ENCODE results near the gene F13A1.

Gene F13A1

GRCh38 chr6:6244624-6245023 is 75.8 kb downstream of the F13A1 start:
- in situ Hi-C loops (cut with HindIII; ENCODE audit: low sequenced_read_pairs) = no loop called here

DNA sequence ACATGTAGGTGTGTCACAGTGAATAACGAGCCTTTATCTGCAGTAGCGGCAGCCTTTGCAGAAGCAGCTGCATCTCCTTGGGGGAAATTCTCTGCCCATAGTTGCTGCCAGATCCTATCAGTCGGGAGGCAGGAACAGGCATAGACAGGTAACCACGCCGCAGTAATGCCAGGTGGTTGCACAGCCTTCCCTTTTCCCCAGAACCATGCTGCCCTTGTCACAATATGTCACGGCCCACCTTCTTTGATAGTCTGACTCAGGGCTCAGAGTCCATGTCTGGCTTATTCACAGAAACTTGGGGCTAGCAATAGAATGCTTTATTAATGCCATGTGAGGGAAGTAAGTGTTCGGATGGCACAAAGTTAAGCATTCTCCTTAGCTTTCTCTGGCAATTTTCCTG is 76.6 kb downstream of the F13A1 start:
- in situ Hi-C loops (cut with HindIII; ENCODE audit: low sequenced_read_pairs) = no loop called here

GRCh38 chr6:6239598-6240581 is 80.6 kb downstream of the F13A1 start:
- in situ Hi-C loops (cut with HindIII; ENCODE audit: low sequenced_read_pairs) = no loop called here

- in situ Hi-C loops (cut with HindIII; ENCODE audit: low sequenced_read_pairs) = no loop called here
Measured at GRCh38 chr6:6236730-6237469, 83.6 kb downstream of the F13A1 start.

DNA sequence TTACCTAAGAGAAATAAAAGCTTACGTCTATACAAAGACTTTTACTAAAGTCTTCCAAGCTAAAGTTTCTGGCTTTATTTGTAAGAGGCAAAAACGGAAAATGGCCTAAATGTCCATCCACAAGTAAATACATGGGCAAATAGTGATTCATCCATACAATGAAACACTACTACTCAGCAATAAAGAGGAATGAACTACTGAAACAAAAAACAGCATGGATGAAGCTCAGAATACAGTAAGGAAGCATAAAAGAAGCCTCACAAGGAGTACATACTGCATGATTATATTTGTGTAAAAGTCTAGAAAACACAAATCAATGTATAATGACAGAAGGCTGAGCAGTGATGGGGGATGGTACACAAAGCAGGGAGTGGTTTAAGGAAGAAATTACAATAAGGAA is 84.7 kb downstream of the F13A1 start:
- in situ Hi-C loops (cut with HindIII; ENCODE audit: low sequenced_read_pairs) = no loop called here

GRCh38 chr6:6234963-6235362 is 85.5 kb downstream of the F13A1 start:
- in situ Hi-C loops (cut with HindIII; ENCODE audit: low sequenced_read_pairs) = no loop called here

DNA sequence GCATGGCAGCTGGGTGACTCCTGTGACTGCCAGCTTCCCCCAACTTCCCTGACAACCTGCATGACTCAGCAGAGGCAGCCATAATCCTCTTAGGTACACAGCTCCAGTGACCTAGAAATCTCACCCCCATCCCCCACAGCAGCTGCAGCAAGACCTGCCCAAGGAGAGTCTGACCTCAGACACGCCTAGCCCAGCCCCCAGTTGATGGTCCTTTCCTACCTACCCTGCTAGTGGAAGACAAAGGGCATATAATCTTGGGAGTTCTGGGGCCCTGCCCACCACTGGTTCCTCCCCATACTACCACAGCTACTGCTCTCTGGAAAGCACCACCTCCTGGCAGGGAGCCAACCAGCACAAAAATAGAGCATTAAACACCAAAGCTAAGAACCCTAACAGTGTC is 90.2 kb downstream of the F13A1 start:
- in situ Hi-C loops (cut with HindIII; ENCODE audit: low sequenced_read_pairs) = no loop called here

- in situ Hi-C loops (cut with HindIII; ENCODE audit: low sequenced_read_pairs) = no loop called here
Measured at GRCh38 chr6:6227896-6228295, 92.6 kb downstream of the F13A1 start.

- in situ Hi-C loops (cut with HindIII; ENCODE audit: low sequenced_read_pairs) = no loop called here
Measured at GRCh38 chr6:6225885-6226529, 94.5 kb downstream of the F13A1 start.

GRCh38 chr6:6224933-6225486 is 95.5 kb downstream of the F13A1 start:
- in situ Hi-C loops (cut with HindIII; ENCODE audit: low sequenced_read_pairs) = no loop called here

- in situ Hi-C loops (cut with HindIII; ENCODE audit: low sequenced_read_pairs) = no loop called here
Measured at GRCh38 chr6:6221787-6222535, 98.5 kb downstream of the F13A1 start.

GRCh38 chr6:6220718-6221117 is 99.7 kb downstream of the F13A1 start:
- in situ Hi-C loops (cut with HindIII; ENCODE audit: low sequenced_read_pairs) = no loop called here

DNA sequence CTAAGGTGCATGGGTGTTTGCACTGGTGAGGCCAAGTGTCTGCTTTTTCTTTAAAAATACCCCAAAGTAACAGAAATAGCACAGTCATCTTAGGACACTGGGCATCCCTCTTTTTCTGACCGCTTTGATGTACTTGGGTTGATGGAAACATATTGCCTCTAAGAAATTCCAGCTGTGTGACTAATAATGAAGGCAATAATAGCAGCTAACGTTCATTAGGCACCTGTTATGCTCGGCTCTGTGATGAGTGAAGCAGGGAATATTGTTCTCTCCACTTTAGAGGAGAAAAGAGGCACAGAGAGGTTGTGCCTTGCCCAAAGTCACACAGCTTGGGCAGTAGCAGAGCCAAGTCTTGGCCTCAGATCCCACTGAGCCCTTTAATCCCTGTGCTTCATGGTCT is 100.7 kb downstream of the F13A1 start:
- in situ Hi-C loops (cut with HindIII; ENCODE audit: low sequenced_read_pairs) = no loop called here

DNA sequence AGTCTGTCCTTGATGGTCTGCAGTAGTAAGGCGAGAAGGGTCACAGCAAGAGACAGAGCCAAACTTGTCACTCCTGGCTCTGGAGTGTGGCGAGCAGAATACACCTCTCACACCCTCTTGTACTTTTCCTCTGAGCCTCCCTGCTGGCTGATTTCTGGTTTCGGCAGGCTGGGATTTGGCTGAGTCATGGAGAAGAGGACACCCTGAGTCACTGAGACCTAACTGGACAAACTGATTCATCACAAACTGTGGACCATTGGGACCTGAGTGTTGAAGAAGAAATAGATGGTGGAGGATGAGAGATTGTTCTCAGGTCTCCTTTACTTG is 101.7 kb downstream of the F13A1 start:
- in situ Hi-C loops (cut with HindIII; ENCODE audit: low sequenced_read_pairs) = no loop called here

- in situ Hi-C loops (cut with HindIII; ENCODE audit: low sequenced_read_pairs) = no loop called here
Measured at GRCh38 chr6:6217855-6218758, 102.4 kb downstream of the F13A1 start.

GRCh38 chr6:6210994-6211393 is 109.5 kb downstream of the F13A1 start:
- in situ Hi-C loops (cut with HindIII; ENCODE audit: low sequenced_read_pairs) = no loop called here

GRCh38 chr6:6202886-6203285 is 117.6 kb downstream of the F13A1 start:
- in situ Hi-C loops (cut with HindIII; ENCODE audit: low sequenced_read_pairs) = no loop called here

DNA sequence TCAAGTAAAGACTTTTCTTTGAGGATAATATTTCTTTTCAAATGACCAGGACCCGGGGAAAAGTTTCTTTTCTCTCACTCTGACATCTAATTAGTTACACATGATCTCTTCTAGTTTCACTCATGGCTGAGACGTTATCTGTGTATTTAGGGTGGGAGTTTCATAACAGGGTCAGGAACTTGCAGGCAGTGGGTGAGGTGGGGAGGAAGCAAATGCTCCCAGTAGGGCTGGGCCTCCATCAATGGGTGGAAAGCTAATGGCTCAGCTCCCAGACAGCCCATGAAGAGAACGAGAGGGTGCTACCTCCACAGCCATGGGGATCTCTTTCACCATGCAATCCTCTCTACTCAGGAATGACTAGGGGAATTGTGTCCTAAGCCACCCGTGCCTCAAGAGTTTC is 119.3 kb downstream of the F13A1 start:
- in situ Hi-C loops (cut with HindIII; ENCODE audit: low sequenced_read_pairs) = no loop called here

GRCh38 chr6:6199678-6200077 is 120.8 kb downstream of the F13A1 start:
- in situ Hi-C loops (cut with HindIII; ENCODE audit: low sequenced_read_pairs) = no loop called here

DNA sequence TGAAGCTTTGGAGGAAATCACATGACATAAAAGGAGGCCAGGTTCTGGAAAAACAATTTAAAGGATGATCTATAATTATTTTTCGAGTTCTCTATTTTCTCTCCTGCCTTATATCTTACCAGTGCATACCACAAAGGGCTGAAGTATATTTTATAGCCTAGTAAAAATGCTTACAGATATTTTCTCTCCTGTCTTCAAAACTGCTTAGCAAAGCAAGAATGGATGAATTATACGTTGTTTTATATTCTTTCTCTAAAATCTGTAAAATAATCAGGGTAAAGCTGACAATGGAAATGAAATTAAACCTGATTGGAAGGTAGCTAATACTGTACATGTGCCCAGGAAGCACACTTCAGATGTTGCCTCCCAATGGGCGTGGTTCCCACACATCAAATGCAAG is 123.7 kb downstream of the F13A1 start:
- in situ Hi-C loops (cut with HindIII; ENCODE audit: low sequenced_read_pairs) = no loop called here
